ENCODE measurements around the gene ADIG.

ADIG gene

GRCh38 chr20:38581013-38581412 is at the start of gene ADIG:
Gene ADIG (plus strand): TSS chr20:38581197. CDS start chr20:38581251, 54 bp downstream.
- no peak for DNase-seq

- DNase-seq, result no peak
Observed at GRCh38 chr20:38534756-38535155, 46.2 kb upstream of the ADIG start.

GRCh38 chr20:38536310-38536709 is 44.7 kb upstream of the ADIG start:
- DNase-seq, result no peak

- DNase-seq, result no peak
Observed at GRCh38 chr20:38537176-38537575, 43.8 kb upstream of the ADIG start.

- no peak for DNase-seq
Observed at GRCh38 chr20:38538789-38539188, 42.2 kb upstream of the ADIG start.

GRCh38 chr20:38543014-38543906 is 37.7 kb upstream of the ADIG start:
- no peak for DNase-seq

GRCh38 chr20:38545771-38546170 is 35.2 kb upstream of the ADIG start:
- DNase-seq, result no peak

GRCh38 chr20:38547288-38548085 is 33.5 kb upstream of the ADIG start:
- DNase-seq, result no peak

GRCh38 chr20:38548356-38549083 is 32.5 kb upstream of the ADIG start:
- no peak for DNase-seq

- no peak for DNase-seq
Observed at GRCh38 chr20:38550274-38550673, 30.7 kb upstream of the ADIG start.

- no peak for DNase-seq
Observed at GRCh38 chr20:38551056-38551626, 29.9 kb upstream of the ADIG start.

GRCh38 chr20:38554986-38555385 is 26.0 kb upstream of the ADIG start:
- DNase-seq, result no peak

- no peak for DNase-seq
Observed at GRCh38 chr20:38555395-38555794, 25.6 kb upstream of the ADIG start.

- no peak for DNase-seq
Observed at GRCh38 chr20:38557174-38557573, 23.8 kb upstream of the ADIG start.

- no peak for DNase-seq
Observed at GRCh38 chr20:38558596-38559360, 22.2 kb upstream of the ADIG start.

- no peak for DNase-seq
Observed at GRCh38 chr20:38559764-38560163, 21.2 kb upstream of the ADIG start.

GRCh38 chr20:38563802-38564431 is 17.1 kb upstream of the ADIG start:
- no peak for DNase-seq

- DNase-seq, result no peak
Observed at GRCh38 chr20:38564680-38565079, 16.3 kb upstream of the ADIG start.

- DNase-seq, result no peak
Observed at GRCh38 chr20:38566036-38566598, 14.9 kb upstream of the ADIG start.

- DNase-seq, result no peak
Observed at GRCh38 chr20:38569747-38570525, 11.1 kb upstream of the ADIG start.

All from right forelimb (tissue), 1 donor.